Activated CD8-positive, alpha-beta memory T cell treated with anti-CD3 and anti-CD28 coated beads, Interleukin-2, amount 50 U/mL, for 24 hours (primary cell): Measurements from ENCODE around the gene EBF3.

Experiments
- DNase-seq: peaks from one replicate; pipeline ENCODE4 v3.0.0-alpha.2; 2020; ENCODE audit errors: extremely low read depth

EBF3 gene

GRCh38 chr10:129852829-129853561, 111.1 kb downstream of the EBF3 start:
- DNase-seq: no peak

- no peak for DNase-seq
Observed at GRCh38 chr10:129851941-129852640, 112.0 kb downstream of the EBF3 start.

GRCh38 chr10:129850790-129851189, 113.3 kb downstream of the EBF3 start:
- DNase-seq: no peak

- no peak for DNase-seq
Observed at GRCh38 chr10:129850316-129850715, 113.8 kb downstream of the EBF3 start.

GRCh38 chr10:129849853-129850252, 114.2 kb downstream of the EBF3 start:
- DNase-seq: no peak

GRCh38 chr10:129849452-129849750, 114.7 kb downstream of the EBF3 start:
- DNase-seq: no peak

GRCh38 chr10:129848696-129849451, 115.2 kb downstream of the EBF3 start:
- no peak for DNase-seq

- DNase-seq: no peak
Observed at GRCh38 chr10:129847741-129848483, 116.2 kb downstream of the EBF3 start.

GRCh38 chr10:129846991-129847391, 117.1 kb downstream of the EBF3 start:
- no peak for DNase-seq

- no peak for DNase-seq
Observed at GRCh38 chr10:129845111-129845753, 118.8 kb downstream of the EBF3 start.

- DNase-seq: no peak
Observed at GRCh38 chr10:129844216-129844766, 119.8 kb downstream of the EBF3 start.

- no peak for DNase-seq
Observed at GRCh38 chr10:129843702-129844101, 120.4 kb downstream of the EBF3 start.

GRCh38 chr10:129843131-129843541, 120.9 kb downstream of the EBF3 start:
- no peak for DNase-seq

- DNase-seq: no peak
Observed at GRCh38 chr10:129842031-129842430, 122.0 kb downstream of the EBF3 start.

GRCh38 chr10:129841590-129841989, 122.5 kb downstream of the EBF3 start:
- DNase-seq: no peak

- DNase-seq: no peak
Observed at GRCh38 chr10:129841071-129841470, 123.0 kb downstream of the EBF3 start.

GRCh38 chr10:129840196-129840590, 123.9 kb downstream of the EBF3 start:
- no peak for DNase-seq

GRCh38 chr10:129839285-129840195, 124.5 kb downstream of the EBF3 start:
- DNase-seq: no peak

GRCh38 chr10:129838794-129839193, 125.3 kb downstream of the EBF3 start:
- no peak for DNase-seq

- no peak for DNase-seq
Observed at GRCh38 chr10:129837909-129838582, 126.0 kb downstream of the EBF3 start.
